LNCAP (cell line): Measurements from ENCODE around the gene RPA3.

ENCODE experiments used
- CTCF ChIP-seq: fragments of 450-650 bp; IDR thresholded peaks from 2 replicates; pipeline ENCODE4 v1.5.1; 2017; ENCODE audit warnings: mild to moderate bottlenecking

RPA3 gene

GRCh38 chr7:7614018-7614741 lies 104.2 kb downstream of the RPA3 start:
- TF ChIP-seq CTCF: no peak

- no peak for TF ChIP-seq CTCF
These were observed 105.2 kb downstream of the RPA3 start for GRCh38 chr7:7613210-7613609.

- TF ChIP-seq CTCF: no peak
These were observed 105.9 kb downstream of the RPA3 start for GRCh38 chr7:7612519-7612918.

- TF ChIP-seq CTCF: no peak
These were observed 109.1 kb downstream of the RPA3 start for GRCh38 chr7:7609330-7609729.

GRCh38 chr7:7607010-7607409 lies 111.4 kb downstream of the RPA3 start:
- TF ChIP-seq CTCF: no peak

GRCh38 chr7:7596176-7596575 lies 122.2 kb downstream of the RPA3 start:
- no peak for TF ChIP-seq CTCF

GRCh38 chr7:7595451-7595850 lies 123.0 kb downstream of the RPA3 start:
- TF ChIP-seq CTCF: peak; percentile 48; the same call in 1 of the 2 replicates
